ENCODE data around the gene GRPEL1. TPM values are rescaled to one million over a fixed set of nuclear protein-coding genes. Genes with fewer than 3 reads are reported as not detected.
A peak's percentile ranks its signal among the peaks of the same experiment; 100 is the strongest.

The GRPEL1 gene
- total and polyA plus RNA-seq, 9 of the 15 experiments (the other 6 are each of a cell fraction or from before 2014, with no cell fraction given), result 43.4 to 192 (median 86.6) TPM

DNA sequence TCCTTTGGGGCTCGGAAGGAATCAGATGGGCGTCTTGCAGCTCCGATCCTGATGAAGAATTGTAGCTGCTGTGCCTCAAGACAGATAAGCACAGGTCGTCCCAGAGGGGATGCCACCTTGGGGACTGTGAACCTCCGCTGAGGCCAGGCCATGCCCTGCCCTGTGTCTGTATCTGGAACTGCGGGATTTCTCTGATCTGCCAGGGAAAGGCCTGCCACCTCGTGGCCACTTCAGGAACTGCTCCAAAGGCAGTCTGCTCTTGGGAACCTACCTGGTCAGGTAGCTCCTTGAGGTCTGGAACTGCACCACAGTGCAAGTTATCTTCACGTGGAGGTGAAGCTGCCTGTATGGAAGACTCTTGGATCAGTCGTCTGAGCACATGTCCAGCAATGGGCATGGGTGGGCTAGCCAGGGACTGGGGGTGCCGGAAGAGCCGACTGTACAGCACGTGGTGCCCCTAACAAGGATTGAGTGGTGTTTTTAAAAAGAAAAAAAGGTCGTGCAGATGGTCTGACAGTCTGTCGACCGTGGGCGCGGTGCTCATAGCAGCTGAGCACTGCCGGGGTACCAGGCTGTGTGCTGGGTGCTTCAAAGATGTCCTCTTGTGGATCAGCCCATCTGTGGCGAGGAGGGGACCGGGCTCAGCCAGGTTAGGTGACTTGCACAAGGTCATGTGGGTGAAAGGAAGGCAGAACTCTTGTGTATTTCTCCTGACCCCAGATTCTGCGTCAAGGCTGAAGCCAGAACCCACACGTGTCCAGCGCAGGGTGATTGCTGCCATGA is 3.1 kb upstream of the GRPEL1 start (continued):
- TF ChIP-seq, protein P1, sequence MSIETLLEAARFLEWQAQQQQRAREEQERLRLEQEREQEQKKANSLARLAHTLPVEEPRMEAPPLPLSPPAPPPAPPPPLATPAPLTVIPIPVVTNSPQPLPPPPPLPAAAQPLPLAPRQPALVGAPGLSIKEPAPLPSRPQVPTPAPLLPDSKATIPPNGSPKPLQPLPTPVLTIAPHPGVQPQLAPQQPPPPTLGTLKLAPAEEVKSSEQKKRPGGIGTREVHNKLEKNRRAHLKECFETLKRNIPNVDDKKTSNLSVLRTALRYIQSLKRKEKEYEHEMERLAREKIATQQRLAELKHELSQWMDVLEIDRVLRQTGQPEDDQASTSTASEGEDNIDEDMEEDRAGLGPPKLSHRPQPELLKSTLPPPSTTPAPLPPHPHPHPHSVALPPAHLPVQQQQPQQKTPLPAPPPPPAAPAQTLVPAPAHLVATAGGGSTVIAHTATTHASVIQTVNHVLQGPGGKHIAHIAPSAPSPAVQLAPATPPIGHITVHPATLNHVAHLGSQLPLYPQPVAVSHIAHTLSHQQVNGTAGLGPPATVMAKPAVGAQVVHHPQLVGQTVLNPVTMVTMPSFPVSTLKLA (conservative IDR thresholded peaks at IDR 0.05), result peak in 1 of 2 experiments; percentile 47; a peak in 1 of 4 replicates
- TF ChIP-seq MYNN (IDR thresholded peaks at IDR 0.05), result 0 out of 2 replicates have a peak, but pooled peaks have one; percentile 54
- no peak for TF ChIP-seq MYNN (CRISPR knock-in tag; IDR thresholded peaks at IDR 0.05)
- TF ChIP-seq BMI1 (IDR thresholded peaks at IDR 0.05; ENCODE audit: low read length), result no peak
- no peak for TF ChIP-seq SUPT5H (IDR thresholded peaks at IDR 0.05)
- TF ChIP-seq, protein P2, sequence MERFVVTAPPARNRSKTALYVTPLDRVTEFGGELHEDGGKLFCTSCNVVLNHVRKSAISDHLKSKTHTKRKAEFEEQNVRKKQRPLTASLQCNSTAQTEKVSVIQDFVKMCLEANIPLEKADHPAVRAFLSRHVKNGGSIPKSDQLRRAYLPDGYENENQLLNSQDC (CRISPR knock-in tag; IDR thresholded peaks at IDR 0.05), result no peak
- no peak for TF ChIP-seq HOXB6 (CRISPR knock-in tag; IDR thresholded peaks at IDR 0.05; ENCODE audit: borderline replicate concordance)
- TF ChIP-seq SMAD4 (CRISPR knock-in tag; conservative IDR thresholded peaks at IDR 0.05), result no peak
- TF ChIP-seq PTTG1 (tag; IDR thresholded peaks at IDR 0.05; ENCODE audit: low read depth), result no peak
- TF ChIP-seq RAD21 (CRISPR knock-in tag; conservative IDR thresholded peaks at IDR 0.05 in 1 of 2, IDR thresholded peaks at IDR 0.05 in 1 of 2), result peak; percentile 75 to 92
- TF ChIP-seq THRAP3 (IDR thresholded peaks at IDR 0.05; ENCODE audit: borderline replicate concordance), result no peak
- TF ChIP-seq MCM5 (IDR thresholded peaks at IDR 0.05; ENCODE audit: low read depth), result no peak
- no peak for TF ChIP-seq KDM2B (CRISPR knock-in tag; IDR thresholded peaks at IDR 0.05)
- TF ChIP-seq, protein P3, sequence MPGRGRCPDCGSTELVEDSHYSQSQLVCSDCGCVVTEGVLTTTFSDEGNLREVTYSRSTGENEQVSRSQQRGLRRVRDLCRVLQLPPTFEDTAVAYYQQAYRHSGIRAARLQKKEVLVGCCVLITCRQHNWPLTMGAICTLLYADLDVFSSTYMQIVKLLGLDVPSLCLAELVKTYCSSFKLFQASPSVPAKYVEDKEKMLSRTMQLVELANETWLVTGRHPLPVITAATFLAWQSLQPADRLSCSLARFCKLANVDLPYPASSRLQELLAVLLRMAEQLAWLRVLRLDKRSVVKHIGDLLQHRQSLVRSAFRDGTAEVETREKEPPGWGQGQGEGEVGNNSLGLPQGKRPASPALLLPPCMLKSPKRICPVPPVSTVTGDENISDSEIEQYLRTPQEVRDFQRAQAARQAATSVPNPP (IDR thresholded peaks at IDR 0.05; ENCODE audit: borderline replicate concordance, insufficient read depth, insufficient read length), result no peak
- TF ChIP-seq SMARCA4 (IDR thresholded peaks at IDR 0.05), result no peak
- TF ChIP-seq, protein P4, sequence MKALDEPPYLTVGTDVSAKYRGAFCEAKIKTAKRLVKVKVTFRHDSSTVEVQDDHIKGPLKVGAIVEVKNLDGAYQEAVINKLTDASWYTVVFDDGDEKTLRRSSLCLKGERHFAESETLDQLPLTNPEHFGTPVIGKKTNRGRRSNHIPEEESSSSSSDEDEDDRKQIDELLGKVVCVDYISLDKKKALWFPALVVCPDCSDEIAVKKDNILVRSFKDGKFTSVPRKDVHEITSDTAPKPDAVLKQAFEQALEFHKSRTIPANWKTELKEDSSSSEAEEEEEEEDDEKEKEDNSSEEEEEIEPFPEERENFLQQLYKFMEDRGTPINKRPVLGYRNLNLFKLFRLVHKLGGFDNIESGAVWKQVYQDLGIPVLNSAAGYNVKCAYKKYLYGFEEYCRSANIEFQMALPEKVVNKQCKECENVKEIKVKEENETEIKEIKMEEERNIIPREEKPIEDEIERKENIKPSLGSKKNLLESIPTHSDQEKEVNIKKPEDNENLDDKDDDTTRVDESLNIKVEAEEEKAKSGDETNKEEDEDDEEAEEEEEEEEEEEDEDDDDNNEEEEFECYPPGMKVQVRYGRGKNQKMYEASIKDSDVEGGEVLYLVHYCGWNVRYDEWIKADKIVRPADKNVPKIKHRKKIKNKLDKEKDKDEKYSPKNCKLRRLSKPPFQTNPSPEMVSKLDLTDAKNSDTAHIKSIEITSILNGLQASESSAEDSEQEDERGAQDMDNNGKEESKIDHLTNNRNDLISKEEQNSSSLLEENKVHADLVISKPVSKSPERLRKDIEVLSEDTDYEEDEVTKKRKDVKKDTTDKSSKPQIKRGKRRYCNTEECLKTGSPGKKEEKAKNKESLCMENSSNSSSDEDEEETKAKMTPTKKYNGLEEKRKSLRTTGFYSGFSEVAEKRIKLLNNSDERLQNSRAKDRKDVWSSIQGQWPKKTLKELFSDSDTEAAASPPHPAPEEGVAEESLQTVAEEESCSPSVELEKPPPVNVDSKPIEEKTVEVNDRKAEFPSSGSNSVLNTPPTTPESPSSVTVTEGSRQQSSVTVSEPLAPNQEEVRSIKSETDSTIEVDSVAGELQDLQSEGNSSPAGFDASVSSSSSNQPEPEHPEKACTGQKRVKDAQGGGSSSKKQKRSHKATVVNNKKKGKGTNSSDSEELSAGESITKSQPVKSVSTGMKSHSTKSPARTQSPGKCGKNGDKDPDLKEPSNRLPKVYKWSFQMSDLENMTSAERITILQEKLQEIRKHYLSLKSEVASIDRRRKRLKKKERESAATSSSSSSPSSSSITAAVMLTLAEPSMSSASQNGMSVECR (CRISPR knock-in tag; IDR thresholded peaks at IDR 0.05), result peak; percentile 47; the same call in 1 of the 2 replicates
- TF ChIP-seq, protein P5, sequence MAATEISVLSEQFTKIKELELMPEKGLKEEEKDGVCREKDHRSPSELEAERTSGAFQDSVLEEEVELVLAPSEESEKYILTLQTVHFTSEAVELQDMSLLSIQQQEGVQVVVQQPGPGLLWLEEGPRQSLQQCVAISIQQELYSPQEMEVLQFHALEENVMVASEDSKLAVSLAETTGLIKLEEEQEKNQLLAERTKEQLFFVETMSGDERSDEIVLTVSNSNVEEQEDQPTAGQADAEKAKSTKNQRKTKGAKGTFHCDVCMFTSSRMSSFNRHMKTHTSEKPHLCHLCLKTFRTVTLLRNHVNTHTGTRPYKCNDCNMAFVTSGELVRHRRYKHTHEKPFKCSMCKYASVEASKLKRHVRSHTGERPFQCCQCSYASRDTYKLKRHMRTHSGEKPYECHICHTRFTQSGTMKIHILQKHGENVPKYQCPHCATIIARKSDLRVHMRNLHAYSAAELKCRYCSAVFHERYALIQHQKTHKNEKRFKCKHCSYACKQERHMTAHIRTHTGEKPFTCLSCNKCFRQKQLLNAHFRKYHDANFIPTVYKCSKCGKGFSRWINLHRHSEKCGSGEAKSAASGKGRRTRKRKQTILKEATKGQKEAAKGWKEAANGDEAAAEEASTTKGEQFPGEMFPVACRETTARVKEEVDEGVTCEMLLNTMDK (IDR thresholded peaks at IDR 0.05; ENCODE audit: borderline replicate concordance, insufficient read depth, low read depth, low read length, poor library complexity, severe bottlenecking), result no peak
- TF ChIP-seq FOXJ2 (tag; IDR thresholded peaks at IDR 0.05), result no peak

Data from K562 (cell line).